GM21515 (cell line): ENCODE measurements around the gene CEP57L1.
A peak's percentile ranks its signal among the peaks of the same experiment; 100 is the strongest.
"Not testable (repeated sequence)": the region's sequence is repeated elsewhere in the genome, so short reads cannot be mapped to it uniquely, and the experiment has no call there.

ENCODE experiments used
- ATAC-seq: cut with Tn5 transposase; IDR thresholded peaks from one replicate; pipeline ENCODE4 v1.9.1; 2021; ENCODE audit not compliant: unreplicated experiment

The CEP57L1 gene

DNA sequence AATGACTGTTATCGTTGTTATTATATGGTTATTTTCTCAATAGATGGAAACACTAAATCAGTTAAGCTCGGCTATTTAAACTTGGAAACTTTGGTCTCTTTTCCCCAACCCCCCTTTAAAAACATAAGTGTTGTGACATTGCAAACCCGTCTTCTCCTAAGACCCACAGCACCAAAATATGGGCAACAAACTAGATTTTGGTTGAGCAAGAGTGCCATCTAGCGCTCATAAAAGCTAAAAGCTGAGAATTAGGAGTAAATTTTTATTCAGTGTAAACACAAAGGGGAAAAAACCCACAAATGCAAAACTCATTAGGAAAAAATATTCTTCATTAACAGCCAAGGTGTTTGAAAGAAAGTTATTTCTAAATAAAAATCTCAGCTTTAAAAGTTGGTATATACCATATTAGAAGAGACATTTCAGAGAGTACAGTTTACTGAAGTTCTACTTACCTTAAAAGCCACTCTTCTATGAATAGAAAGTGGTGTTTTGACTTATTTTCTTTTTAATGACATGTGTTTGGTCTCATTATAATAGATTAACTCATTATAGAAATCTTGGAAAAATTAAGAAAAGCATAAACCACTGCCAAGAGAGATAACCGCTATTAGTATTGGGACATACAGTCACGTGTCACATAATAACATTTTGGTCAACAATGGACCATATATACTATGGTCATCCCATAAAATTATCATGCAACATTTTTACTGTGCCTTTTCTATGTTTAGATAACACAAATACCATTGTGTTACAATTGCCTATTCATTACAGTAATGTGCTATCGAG is 21.8 kb upstream of the CEP57L1 start:
- no peak for ATAC-seq

GRCh38 chr6:109074133-109074415 is 21.2 kb upstream of the CEP57L1 start:
- ATAC-seq = no peak

GRCh38 chr6:109075934-109076333 is 19.4 kb upstream of the CEP57L1 start:
- no peak for ATAC-seq

DNA sequence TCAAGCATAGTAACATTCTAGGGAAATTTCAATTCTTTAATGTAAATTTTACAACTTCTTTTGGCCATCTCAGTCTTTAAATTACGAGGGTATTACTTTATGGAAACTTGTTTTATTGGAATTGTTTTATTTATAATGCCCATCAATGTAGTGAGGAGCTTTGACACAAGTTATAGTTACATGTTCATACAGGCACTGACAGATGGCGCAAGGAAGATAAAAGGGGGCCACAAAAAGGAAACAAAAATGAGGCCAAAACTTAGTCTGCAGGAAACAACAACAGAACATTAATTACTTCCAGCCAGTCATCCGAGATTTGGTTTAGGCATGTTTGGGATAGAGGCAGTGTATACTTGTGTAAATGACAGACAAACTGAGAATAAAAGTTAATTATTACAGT is 18.9 kb upstream of the CEP57L1 start:
- ATAC-seq = no peak

GRCh38 chr6:109079981-109080380 is 15.3 kb upstream of the CEP57L1 start:
- no peak for ATAC-seq

DNA sequence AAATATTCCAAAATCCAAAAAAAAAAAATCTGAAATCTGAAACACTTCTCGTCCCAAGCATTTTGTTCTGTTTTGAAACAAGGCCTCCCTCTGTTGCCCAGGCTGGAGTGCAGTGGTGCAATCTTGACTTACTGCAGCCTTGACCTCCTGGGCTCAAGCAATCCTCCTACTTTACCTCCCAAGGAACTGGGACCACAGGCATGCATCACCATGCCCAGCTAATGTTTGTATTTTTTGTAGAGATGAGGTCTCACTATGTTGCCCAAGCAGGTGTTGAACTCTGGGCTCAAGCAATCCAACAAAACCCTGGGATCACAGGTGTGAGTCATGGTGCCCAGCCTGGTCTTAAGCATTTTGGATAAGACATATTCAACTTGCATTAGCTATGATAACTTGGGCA is 14.3 kb upstream of the CEP57L1 start:
- no peak for ATAC-seq

GRCh38 chr6:109081516-109082187 is 13.7 kb upstream of the CEP57L1 start:
- no peak for ATAC-seq

DNA sequence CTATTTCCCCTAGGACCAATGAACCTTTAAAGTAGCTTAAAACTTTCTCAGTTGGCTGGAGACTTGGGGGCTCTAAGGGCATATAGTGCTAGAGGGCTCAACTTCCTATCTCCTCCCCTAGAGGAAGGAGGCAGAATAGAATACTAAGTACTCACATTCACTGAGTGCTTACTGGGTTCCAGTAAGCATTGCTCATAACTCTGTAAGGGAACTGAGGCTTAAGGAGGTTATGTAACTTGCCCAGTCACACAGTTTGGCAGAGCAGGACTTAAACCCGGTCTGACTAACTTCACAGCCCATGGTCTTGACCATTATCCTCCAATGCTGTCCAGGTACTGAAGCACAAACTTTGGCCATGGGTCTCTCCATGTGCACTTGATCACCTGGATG is 13.1 kb upstream of the CEP57L1 start:
- no peak for ATAC-seq

- no peak for ATAC-seq
Observed at GRCh38 chr6:109083657-109084056, 11.7 kb upstream of the CEP57L1 start.

DNA sequence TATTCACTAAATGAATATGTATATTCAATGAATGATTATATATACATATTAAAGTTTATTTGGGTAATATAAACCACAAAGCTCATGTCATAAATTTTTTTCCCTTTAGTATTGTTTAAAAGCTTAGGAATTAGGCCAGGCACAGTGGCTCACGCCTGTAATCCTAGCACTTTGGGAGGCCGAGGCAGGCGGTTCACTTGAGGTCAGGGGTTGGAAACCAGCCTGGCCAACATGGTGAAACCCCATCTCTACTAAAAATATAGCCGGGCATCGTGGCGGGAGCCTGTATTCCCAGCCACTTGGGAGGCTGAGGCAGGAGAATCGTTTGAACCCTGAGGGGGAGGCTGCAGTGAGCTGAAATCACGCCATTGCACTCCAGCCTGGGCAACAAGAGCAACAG is 11.2 kb upstream of the CEP57L1 start:
- not testable (repeated sequence) for ATAC-seq

DNA sequence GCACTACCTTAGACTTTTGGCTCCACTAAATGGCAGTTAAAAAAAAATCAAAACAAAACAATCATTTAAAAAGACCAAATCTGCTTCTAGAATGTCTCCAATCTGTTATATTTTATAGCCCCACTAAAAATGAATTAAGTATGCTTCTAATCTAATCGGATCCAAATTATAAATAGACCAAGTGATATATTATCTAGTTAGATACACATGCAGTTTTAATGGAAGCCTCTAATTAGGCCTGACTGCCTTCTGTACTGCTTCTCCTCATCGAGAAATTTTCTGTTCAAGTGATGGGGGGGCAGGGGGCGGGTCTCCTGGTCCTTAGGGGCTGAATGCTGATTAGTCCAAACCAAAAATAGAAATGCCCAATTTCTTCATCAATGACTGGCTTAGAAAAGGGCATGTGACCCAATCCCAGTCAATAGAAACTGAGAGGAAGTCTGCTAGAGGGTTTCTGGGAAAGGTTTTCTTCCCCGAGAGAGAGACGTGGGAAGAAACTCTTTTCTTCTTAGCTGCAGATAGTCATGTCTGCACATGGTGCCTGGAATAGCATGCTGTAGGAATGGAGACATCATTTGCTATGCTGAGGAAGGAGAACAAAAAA is 7.5 kb upstream of the CEP57L1 start:
- ATAC-seq = no peak

GRCh38 chr6:109088995-109089394 is 6.3 kb upstream of the CEP57L1 start:
- ATAC-seq = no peak

DNA sequence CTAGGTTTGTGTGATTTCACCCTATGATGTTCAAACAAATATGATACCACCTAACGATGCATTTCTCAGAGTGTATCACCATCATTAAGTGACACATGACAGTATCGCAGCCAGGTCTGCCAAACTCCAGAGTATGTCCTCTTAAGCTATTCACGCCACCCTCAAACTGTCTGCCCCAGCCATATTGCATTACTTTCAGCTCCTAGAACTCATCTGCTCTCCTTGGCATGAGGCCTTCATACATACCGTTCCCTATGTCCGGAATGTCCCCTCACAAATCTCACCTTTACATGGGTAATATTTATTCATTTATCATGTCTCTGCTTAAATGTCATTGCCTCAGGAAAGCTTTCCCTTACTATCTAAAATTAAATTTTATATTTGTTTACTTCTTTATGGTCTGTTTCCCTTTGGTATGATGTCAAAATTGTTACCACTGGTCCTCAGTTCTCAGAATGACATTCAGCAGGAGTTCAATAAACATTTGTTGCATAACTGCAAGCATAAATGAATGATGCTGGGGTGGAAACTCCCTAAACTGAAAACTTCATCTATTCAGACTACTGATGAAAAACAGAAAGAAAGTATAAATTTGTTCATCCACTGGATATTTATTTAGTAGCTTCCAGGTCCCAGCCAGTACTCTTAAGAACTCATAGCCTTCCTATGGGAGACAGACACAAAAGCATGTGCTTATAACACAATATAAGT is 3.8 kb upstream of the CEP57L1 start:
- ATAC-seq = no peak

- no peak for ATAC-seq
Observed at GRCh38 chr6:109092074-109092473, 3.2 kb upstream of the CEP57L1 start.

- no peak for ATAC-seq
Observed at GRCh38 chr6:109093732-109094415, 1.4 kb upstream of the CEP57L1 start.

DNA sequence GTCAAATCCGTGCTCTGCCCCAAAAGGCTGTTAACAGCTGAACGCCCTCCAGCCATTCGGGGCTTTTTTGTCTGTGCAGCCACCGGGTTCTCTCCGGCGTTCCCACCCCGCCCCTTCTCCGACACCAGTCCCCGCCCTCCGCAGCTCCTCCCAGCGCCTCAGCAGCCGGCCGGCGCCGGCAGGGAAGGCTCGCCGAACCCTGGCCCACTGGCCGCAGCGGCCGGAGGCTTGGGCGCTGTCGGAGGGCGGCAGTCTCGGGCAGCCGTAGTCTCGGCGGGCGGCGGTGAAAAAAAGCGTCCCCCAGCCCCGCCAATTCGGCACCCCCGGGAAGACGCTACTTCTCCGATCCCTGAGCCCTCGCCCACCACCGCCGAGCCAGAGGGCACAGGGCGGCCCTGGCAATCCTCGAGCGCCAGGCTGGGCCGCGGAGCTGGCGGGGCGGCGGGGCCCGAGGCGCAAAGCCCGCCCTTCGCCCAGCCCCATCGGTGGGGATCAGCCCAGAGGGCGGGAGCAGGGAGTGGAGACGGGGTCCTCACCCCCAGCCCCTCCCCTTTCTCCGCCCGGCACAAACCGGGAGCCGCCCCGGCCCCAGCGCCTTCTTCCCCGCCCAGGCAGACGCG is 781 bp upstream of the CEP57L1 start, which contains the start of gene SESN1:
Gene SESN1 (minus strand): TSS at position 431 of the 620 bp plus-strand sequence. CDS start 773 bp downstream, outside the sequence.
- ATAC-seq = peak; percentile 62

DNA sequence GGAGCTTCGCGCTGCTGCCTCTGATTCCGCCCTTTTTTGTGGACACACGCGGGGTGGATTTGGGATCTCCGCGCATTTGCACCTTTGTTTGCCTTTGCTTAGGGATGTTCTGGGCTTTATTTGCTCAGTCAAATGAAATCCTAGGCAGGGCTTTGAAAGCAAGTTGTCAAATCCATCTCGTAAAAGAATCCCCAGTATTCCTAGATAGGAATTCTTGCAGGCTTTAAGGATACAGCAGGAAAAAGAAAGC is 453 bp downstream of the CEP57L1 start:
- ATAC-seq = no peak

- ATAC-seq = no peak
Observed at GRCh38 chr6:109096208-109096607, 901 bp downstream of the CEP57L1 start.

DNA sequence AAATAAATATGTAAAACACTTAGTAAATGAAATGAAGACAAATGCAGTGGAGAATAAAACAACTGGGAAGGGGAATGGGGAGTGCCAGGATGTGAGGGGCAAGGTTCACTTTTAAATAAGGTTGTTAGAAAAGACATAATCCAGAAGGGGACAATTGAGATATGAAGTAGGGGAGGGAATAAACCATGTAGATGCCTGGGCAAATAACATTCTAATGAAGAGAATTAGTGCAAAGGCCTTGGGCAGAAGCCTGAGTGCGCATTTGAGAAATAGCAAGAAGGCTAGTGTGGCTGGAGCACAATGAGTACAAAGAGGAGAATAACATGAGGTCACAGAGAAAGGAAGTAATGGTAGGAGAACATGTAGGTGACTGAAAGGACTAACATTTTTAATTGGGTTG is 2.4 kb downstream of the CEP57L1 start:
- no peak for ATAC-seq

- no peak for ATAC-seq
Observed at GRCh38 chr6:109102762-109103161, 7.5 kb downstream of the CEP57L1 start.

DNA sequence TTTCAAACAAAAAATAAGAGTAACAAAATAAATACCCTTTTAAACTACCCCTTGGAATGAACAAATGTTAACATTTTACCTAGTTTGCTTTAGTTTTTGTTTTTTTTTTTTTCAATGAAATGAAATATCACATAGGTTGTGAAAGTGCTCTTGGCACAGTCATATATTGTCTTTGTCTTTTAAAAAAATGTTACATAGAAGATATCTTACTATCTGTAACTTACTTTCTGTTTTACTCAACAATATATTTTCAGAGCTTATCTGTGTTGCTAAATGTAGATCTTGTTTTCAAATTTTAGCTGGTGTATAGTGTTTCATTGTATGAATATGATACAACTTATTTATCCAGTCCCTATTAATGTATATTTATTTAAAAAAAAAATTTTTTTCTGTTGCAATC is 8.6 kb downstream of the CEP57L1 start:
- ATAC-seq = no peak
